HG03060 (cell line): ENCODE measurements around the gene CUEDC1.
A peak's percentile ranks its signal among the peaks of the same experiment; 100 is the strongest.
"Not testable (repeated sequence)": the region's sequence is repeated elsewhere in the genome, so short reads cannot be mapped to it uniquely, and the experiment has no call there.

Experiments
- ATAC-seq: cut with Tn5 transposase; IDR thresholded peaks from one replicate; pipeline ENCODE4 v1.9.1; 2021; ENCODE audit warnings: low read depth, moderate number of reproducible peaks; ENCODE audit not compliant: unreplicated experiment

CUEDC1 gene

GRCh38 chr17:57941384-57942370, 13.5 kb downstream of the CUEDC1 start:
- no peak for ATAC-seq

GRCh38 chr17:57940653-57941329, 14.4 kb downstream of the CUEDC1 start:
- ATAC-seq, result no peak

DNA sequence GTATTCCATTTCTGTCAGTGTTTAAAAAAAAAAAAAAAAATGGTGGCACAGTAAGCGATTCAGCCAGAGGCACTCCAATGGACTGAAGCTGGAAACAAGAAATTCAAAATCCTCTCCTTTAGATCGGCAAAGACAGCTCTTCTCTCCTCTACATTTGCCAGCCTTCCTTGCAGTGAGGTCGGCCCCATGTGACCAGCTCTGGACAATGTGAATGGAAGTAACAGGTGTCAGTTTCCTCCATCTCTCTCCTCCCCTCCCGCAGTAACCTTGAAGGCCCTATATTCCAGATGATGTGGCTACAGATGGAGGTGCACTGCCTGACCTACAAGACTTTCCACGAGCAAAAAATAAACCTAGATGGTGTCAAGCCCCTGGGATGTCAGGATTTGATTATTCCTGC, 15.0 kb downstream of the CUEDC1 start:
- no peak for ATAC-seq

DNA sequence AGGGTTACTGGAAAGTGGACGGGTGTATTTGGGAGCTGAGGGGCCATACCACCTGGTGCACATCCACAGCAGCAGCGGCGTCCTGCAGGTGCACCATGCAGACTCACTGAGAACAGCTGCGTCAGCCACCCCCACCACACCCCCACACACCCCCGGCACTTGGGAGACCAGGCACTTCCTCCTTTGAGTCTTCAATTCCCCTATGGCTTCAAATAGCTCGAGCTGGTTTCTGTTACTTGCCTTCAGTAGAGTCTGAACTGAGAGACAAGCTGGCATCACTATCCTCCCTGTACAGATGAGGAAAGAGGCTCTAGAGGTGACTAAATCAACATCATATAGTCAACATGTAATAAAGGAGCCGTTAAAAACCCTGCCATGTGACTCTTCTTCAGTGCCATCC, 15.4 kb downstream of the CUEDC1 start:
- ATAC-seq, result peak; percentile 34

GRCh38 chr17:57938061-57938502, 17.1 kb downstream of the CUEDC1 start:
- no peak for ATAC-seq

DNA sequence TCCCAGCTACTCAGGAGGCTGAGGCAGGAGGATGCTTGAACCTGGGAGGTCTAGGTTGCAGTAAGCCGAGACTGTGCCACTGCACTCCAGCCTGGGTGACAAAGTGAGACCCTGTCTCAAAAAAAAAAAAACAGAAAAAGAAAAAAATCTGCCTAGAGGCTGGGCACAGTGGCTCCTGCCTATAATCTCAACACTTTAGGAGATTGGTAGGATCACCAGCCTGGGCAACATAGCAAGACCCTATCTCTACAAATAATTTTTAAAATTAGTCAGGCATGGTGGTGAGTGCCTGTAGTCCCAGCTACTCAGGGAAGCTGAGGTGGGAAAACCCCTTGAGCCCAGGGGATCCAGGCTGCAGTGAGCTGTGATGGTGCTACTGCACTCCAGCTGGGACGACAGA, 17.7 kb downstream of the CUEDC1 start:
- no peak for ATAC-seq

DNA sequence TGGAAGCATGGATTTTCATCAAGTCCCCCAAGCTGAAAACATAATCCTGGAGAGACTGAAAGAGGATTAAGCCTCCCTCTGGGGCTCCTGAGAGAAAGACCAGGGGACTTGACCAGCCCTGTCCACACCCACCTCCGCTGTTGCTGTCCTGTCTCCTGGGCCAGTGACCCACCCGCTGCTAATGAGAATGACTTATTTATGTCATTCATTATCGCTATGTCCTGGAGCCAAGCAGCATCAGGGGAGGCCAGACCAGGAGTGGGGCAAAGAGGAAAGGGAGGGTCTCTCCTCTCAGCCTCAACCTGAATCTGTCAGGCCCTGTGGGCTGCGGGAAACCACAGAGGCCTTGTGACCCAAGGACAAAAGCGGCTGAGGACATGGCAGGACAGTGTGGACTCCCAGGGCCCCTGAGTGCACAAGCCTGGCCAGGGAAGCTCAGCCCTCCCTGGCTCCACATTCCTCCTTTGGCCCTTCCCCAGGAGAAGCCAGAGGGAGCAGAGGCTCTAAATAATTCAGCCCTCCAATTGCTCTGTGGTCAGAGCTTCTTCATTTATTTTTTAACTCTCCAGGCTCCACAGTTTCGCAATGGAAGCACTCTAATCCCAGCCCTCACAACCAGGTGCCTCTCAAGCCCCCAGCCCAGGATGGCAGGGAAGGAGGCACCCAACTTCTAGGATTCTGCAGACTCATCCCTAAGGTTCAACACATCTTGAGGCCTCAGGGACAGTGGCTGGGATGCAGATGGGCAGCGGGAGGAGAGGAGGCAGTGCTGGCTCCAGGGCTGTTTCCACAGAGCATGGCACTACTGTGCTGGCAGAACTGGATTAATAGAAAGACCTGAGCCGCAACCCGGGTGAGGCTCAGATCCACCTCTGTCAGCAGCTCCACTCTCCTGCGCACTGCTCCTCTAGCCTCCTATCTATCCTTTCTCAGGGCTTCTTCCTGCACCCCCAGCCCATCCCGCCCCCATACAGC, 19.1 kb downstream of the CUEDC1 start:
- no peak for ATAC-seq

DNA sequence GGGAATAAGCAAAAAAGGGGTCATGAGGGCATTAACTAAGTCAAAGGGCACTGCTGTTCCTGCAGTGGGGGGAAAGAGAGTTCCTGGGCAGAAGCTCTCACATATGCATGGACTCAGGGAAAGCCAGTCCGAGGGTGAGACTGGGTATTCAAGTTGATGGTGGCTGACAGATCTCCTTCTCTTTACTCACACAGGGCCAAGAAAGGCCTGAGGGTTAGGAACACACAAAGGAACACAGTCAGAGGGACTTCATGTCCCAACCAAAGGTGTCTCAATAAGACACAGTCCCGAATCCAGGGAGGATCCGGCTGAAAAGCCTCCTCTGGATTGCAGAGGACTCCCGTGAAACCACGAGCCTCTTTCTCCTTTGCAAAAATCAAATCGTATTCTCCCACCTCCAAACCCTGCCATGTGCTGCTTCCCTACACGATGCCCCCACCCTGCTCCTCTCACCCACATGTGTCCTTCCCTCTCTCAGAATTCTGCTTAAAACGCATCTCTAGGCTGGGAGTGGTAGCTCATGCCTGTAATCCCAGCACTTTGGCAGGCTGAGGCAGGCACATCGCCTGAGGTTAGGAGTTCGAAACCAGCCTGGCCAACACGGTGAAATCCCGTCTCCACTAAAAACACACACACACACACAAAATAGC, 23.6 kb downstream of the CUEDC1 start:
- no peak for ATAC-seq

- ATAC-seq, result no peak
Measured at GRCh38 chr17:57930239-57930638, 25.0 kb downstream of the CUEDC1 start.

- no peak for ATAC-seq
Measured at GRCh38 chr17:57929386-57929785, 25.8 kb downstream of the CUEDC1 start.

DNA sequence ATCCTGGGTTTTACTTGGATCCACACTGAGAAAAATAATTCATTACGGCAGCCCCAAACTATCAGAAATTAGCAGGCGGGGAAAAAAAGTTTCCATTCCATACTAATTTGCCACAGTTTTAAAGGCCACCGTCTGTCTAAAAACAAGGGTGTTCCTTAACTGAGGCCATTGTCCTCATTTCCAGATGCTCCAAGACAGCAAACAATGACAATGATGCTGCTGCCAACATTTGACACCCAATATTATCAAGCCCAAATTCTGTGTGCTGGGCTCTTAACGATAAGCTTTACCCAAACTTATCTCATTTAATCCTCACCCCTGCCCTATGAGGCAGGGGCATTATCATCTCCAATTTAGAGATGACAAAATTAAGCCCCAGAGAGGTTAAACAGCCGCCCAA, 26.3 kb downstream of the CUEDC1 start:
- ATAC-seq, result no peak

- ATAC-seq, result no peak
Measured at GRCh38 chr17:57927048-57927723, 28.0 kb downstream of the CUEDC1 start.

DNA sequence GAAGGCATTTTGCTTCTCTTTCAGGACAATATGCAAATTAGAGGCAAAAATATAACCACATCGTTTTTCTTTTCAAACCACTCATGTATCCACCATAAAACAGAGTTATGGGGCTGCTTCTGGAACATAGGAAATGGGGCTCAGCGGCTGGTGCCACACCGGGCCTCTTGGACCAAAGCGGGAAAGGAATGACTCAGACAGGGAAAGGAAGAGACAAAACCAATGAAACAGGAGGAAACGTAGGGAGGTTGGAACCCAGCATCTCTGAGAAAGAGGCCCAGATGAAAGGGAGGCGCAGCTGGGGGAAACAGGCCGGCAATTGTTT, 28.5 kb downstream of the CUEDC1 start:
- no peak for ATAC-seq

GRCh38 chr17:57925361-57925990, 29.7 kb downstream of the CUEDC1 start:
- ATAC-seq, result no peak

- ATAC-seq, result no peak
Measured at GRCh38 chr17:57924677-57925076, 30.5 kb downstream of the CUEDC1 start.

DNA sequence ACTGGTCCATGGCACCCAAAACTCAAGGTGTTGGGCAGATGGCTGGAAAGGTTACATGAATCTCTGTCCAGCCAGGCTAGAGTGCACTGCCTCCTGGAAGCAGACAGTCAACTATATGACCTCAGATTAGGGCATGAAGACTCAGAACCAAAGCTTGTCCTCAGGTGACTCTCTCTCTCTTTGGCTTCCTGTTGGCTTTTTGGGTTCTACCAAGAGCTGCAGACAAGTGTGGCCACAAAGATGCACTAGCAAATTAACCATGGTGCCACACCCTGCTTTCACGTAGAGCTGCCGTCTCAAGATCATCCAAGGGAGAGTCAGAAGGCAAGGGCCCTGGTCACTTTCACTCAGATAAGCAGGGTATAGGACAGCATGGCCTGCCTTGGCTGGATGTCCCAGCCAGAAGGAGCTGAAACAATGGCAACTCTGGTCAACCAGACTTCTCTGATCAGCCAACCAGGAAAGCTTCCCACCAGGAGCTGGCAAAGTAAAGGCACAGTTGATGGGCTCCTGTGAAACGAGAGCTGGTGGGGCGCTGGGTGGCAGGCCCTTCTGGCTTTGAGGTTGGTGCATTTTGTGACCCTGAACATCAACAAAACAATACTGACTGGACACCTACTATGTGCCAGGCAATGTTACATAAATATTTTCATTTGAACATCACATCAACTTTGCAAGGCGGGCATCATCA, 31.9 kb downstream of the CUEDC1 start:
- ATAC-seq, result no peak

- not testable (repeated sequence) for ATAC-seq
Measured at GRCh38 chr17:57922745-57923144, 32.5 kb downstream of the CUEDC1 start.

- no peak for ATAC-seq
Measured at GRCh38 chr17:57920916-57921703, 34.1 kb downstream of the CUEDC1 start.
